NCI-H146 treated with DMSO at 0.1 percent for 48 hours (cell line): ENCODE data around the gene R3HDM2.

Experiments used
- DNase-seq: peaks from one replicate; lab custom pipeline; 2025; ENCODE audit not compliant: unreplicated experiment; lab: John Stamatoyannopoulos, UW

Gene R3HDM2

GRCh38 chr12:57242691-57243454 is 188.0 kb downstream of the R3HDM2 start:
- peak; percentile 76 for DNase-seq

- DNase-seq = no peak
Measured at GRCh38 chr12:57242329-57242690, 188.5 kb downstream of the R3HDM2 start.

- no peak for DNase-seq
Measured at GRCh38 chr12:57241402-57242310, 189.2 kb downstream of the R3HDM2 start.

GRCh38 chr12:57240926-57241401 is 189.9 kb downstream of the R3HDM2 start:
- DNase-seq = no peak

- peak; percentile 67 for DNase-seq
Measured at GRCh38 chr12:57240066-57240921, 190.5 kb downstream of the R3HDM2 start.

- DNase-seq = peak; percentile 39
Measured at GRCh38 chr12:57239587-57240065, 191.2 kb downstream of the R3HDM2 start.

GRCh38 chr12:57238854-57239554 is 191.8 kb downstream of the R3HDM2 start:
- peak; percentile 61 for DNase-seq

- DNase-seq = peak; percentile 14
Measured at GRCh38 chr12:57237932-57238853, 192.7 kb downstream of the R3HDM2 start.

GRCh38 chr12:57237596-57237931 is 193.3 kb downstream of the R3HDM2 start:
- DNase-seq = no peak

- DNase-seq = no peak
Measured at GRCh38 chr12:57236925-57237595, 193.8 kb downstream of the R3HDM2 start.

GRCh38 chr12:57236201-57236924 is 194.5 kb downstream of the R3HDM2 start:
- no peak for DNase-seq

- DNase-seq = no peak
Measured at GRCh38 chr12:57235728-57236131, 195.1 kb downstream of the R3HDM2 start.

- DNase-seq = no peak
Measured at GRCh38 chr12:57235017-57235727, 195.7 kb downstream of the R3HDM2 start.

- DNase-seq = no peak
Measured at GRCh38 chr12:57234571-57235016, 196.2 kb downstream of the R3HDM2 start.

GRCh38 chr12:57234233-57234570 is 196.6 kb downstream of the R3HDM2 start:
- DNase-seq = no peak

GRCh38 chr12:57233357-57234232 is 197.2 kb downstream of the R3HDM2 start:
- DNase-seq = no peak
